HG03469 (cell line): Measurements from ENCODE around the gene RNF149.
"Not testable (repeated sequence)": the region's sequence is repeated elsewhere in the genome, so short reads cannot be mapped to it uniquely, and the experiment has no call there.

Source experiments
- ATAC-seq: cut with Tn5 transposase; IDR thresholded peaks from one replicate; pipeline ENCODE4 v1.9.1; 2021; ENCODE audit warnings: mild to moderate bottlenecking, moderate library complexity, moderate number of reproducible peaks; ENCODE audit not compliant: unreplicated experiment

Gene RNF149, protein sequence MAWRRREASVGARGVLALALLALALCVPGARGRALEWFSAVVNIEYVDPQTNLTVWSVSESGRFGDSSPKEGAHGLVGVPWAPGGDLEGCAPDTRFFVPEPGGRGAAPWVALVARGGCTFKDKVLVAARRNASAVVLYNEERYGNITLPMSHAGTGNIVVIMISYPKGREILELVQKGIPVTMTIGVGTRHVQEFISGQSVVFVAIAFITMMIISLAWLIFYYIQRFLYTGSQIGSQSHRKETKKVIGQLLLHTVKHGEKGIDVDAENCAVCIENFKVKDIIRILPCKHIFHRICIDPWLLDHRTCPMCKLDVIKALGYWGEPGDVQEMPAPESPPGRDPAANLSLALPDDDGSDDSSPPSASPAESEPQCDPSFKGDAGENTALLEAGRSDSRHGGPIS

DNA sequence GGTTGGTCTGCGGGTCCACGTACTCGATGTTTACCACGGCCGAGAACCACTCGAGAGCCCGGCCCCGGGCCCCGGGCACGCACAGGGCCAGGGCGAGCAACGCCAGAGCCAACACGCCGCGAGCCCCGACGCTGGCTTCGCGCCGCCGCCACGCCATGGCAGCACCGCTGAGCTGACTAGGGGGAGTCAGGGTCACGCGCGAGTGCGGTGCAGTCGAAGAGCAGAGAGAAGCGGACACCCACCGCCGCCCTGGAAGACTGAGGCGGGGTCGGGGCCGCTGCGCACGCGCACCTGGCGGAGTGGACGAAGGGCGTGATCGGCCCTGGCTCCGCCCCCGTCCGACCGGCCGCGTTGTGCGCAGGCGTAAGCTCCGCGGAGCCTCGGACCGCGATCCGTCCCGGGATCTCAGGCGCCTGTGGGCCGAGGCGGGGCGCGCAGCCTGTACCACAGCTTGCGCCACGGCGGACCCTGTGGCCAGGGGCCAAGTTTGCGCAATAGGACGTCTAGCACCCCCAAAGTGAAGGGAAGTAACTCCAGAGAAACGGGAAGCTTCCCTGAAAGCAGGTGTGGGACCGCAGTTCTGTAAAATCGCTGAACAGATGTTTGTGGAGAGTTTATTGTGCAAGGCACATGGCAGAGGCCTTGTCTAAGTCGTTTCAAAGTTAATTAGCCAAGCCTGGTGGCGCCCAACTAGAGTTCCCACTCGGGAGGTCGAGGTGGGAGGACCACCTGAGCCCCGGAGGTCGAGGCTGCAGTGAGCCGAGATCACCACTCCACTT lies at the start of gene RNF149:
TSS of gene RNF149 (minus strand) at position 270 of the 779 bp plus-strand sequence. CDS start at position 157, 113 bp downstream.
- ATAC-seq, result peak; percentile 41

DNA sequence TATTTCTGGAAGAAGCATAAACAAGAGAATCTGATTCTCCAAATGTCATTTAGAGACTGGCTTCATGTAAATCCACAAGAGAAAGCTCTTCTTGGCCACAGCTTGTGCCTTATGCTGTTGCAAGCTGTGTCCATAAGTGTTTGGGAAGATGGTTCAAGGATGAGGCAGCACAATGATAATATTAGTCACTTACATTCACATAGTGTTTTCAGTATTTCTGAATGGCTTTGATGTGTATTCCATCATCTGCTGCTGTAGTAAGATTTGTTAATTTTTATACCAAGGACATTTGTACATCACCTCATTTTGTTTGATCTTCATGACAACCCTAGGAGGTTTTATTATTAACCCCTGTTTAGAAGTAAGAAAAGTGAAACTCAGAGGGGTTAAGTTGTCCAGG lies 48.9 kb upstream of the RNF149 start:
- no peak for ATAC-seq

DNA sequence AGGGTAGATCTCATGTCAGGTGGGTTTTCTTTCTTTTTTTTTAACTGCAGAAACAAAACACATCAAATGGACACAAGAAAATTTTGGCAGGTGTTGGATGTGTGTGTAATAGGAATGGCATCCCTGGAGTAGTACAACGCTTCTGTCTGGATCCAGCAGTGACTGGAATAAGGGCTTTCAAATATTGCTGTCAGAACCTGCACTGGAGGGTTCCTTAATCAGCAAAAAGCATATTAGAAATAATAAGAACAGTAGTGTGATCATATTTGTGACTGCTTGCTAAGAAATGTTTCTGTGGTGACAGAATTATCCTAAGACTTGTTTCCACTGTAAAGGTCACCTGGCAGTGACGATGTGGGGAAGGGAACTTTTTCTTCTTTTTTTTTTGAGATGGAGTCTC lies 48.0 kb upstream of the RNF149 start:
- no peak for ATAC-seq

DNA sequence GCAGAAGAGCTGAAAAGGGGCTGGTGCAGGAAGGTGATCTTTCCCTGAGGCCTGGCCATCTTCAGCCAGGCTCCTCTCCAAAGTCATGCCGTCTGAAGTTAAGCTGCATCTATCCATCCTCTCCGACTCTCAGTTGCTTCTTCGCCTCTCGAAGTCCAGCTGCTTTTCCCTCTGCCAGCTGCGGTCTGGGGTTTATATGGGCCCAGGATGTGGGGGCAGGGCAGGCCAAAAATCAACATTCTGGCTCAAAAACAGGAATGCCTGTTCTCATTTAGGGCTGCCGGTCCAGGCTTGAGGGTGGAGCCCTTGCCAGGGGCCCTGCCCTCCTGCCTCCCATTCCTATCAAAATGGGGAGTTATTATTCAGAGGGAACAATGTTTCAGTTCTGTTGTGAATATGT lies 47.6 kb upstream of the RNF149 start:
- ATAC-seq, result no peak

DNA sequence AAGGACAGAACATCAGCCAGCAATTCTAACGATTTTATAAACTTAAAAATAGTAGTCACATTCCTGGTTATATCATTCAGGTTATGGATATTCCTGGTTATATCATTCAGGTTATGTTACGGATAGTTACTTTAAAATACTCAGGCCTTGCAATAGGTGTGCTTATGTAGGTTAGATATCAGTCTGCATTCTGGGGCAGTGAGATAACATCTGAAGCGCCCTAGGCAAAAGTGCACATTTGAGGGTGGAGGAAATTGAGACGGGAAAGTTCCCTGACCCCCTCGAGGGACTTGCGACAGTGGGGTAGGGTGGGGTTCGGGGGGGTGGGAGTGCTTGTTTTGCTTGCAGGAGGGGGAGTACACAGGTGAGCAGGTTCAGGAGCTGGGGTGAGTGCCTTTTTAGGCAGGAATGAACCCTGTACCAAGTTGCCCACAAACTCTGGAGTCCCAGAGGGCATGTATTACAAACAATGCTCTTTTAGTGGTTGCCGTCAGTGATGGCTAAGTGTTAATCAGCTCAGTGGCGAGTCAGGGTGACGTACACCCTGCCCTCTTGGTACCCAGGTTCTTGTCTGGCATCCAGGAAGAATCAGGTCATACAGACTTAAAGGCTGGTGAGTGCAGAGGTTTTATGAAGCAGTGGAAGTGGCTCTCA lies 47.0 kb upstream of the RNF149 start:
- no peak for ATAC-seq

DNA sequence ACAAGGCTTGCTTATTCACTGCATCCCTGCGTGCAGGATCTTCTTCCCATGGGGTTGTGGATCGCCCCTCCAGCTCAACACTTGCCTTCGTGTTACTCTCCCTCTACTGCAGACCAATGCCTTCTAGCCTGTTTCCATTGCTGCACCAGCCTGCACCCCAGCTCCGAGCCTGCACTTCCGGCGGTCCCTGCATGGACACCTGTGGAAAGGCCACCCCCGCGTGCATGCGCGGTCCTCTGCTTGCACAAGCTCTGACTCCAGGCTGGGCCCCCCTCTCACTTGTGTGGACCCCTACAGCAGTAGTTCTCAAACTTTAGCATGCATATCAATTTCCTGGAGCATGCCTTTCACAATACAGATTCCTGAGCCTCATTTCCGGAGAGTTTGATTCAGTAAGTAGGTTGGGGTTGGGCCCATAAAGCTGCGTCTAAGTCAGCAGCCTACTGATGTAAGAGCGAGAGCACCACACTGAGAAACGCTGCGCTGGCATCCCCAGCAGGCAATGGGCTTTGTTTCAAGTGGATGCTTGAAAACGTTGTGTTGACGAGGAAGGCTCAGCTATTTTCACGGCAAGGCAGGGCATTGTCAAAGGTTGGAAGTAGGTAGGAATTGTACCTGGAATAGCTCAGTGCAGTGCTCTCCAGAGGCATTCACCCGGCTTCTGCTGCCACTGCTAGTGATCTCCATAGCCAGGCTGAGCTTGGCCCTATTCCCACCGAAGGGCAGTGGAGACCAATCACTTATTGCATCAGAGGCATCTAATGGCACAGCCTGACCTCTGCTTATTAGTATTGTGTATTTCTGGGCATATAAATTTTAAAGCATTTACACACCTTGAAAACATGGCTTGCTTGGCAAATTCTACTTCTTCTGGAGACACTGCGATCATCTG lies 46.2 kb upstream of the RNF149 start:
- no peak for ATAC-seq

DNA sequence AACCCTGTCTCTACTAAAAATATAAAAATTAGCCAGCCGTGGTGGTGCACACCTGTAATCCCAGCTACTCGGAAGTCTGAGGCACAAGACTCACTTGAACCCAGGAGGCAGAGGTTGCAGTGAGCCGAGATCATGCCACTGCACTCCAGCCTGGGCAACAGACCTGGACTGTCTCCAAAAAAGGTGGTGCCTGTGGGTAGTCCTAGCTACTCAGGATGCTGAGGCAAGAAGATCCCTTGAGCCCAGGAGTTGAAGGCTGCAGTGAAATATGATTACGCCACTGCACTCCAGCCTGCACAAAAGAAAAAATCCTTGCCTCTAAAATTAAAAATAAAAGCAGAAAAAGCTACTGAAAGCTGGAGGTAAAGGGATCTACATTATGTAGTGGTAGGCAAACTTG lies 44.1 kb upstream of the RNF149 start:
- ATAC-seq, result not testable (repeated sequence)

DNA sequence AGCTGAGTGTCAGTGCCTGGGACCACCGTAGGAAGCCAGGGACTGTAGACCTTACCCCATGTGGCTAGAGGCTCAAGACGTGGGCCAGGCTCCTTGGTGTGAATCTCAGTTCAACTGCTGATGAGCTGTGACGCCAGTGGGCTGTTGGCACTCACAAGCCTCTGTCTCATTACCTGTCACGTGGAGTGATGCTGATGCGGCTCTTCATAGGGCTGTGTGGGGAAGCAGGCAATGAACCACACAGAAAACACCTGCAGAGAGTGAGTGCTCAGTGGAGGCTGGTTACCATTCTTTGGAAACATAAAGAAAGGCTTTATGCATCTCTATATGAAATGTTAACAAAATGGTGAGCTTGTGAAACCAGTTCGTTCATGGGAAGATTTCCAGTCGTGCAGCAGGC lies 42.7 kb upstream of the RNF149 start:
- ATAC-seq, result no peak

DNA sequence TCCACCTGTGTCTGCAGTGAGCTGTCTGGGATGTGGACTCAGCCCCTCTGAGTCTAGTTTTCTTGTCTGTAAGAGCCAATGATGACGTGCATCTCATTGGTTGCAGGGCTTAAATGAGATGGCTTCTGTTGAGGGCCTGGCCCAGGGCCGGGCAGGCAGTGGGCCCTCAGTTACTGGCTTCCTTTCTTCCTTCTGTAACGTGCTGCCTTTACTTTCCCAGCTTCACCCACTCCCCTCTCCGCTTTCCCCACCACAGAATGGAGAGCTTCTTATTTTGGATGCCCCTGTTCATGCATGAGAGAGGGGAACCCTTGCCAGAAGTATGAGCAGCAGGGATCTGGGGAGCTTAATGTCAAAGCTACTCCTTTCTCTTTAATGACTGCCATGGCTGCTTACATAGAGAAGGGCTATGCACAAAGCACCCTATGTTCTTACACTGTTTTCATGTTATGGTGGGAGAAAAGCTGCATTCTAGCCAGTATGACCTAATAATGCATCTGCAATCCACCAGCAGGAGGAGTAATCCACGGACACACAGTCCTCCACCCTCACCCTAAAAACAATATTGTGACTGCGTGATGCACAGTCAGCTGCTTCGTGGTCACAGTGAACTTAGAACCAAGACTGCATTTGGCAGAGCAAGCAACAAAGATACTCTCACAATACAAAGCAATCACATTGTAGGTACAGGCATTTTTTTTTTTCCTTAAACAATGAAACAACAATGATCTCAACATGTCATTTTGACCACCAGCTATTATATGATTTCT lies 41.6 kb upstream of the RNF149 start:
- no peak for ATAC-seq

DNA sequence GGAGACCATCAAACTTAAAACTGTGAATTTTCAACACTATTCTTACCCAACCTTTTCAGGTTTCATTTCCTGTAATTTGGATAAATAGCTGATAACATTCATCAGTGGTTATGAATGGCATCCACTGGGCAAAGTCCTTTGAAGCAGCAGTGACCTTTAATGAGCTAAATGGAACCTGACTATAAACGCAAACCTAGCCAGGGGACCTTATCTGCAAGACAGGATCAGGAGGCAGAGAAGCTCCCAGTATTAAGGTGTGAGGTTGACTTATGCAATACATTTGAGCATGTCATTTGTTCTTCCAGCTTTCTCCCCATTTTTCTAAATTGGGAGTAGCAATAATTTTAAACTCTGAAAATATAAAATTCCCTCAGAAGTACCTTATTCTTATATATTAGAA lies 40.4 kb upstream of the RNF149 start:
- no peak for ATAC-seq

DNA sequence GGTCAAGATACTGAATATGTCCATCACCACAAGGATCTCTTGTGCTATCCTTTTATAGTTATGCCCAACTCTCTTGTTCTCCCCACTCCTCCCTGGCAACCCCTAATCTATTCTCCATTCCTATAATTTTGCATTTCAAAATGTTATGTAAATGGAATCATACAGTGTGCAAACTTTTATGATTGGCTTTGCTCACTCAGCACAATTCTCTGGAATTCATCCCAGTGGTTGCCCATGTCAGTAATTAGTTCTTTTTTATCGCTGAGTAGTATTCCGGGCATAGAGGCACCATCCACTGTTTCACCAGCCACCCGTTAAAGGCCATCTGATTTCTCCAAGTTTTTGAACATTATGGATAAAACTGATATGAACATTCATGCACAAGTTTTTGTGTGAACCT lies 38.4 kb upstream of the RNF149 start:
- ATAC-seq, result no peak

DNA sequence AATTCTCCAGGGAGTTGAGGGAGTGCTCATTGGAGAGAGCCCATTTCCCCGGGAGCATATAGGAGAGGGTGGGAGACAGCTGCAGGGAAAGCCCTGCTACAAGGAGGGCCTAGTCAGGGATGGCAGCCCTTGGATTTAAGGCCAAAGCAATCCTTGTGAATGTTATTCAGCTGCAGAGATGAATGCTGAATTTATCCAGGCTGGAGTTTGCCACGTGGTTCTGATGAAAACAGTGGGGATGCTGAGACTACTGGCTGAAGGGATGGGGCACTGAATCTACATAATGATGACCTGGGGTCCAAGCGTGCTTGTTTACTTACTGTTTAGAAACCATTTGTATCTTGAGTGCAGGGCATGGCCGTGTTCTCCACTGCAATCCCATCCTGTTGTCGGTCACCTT lies 35.6 kb upstream of the RNF149 start:
- no peak for ATAC-seq

DNA sequence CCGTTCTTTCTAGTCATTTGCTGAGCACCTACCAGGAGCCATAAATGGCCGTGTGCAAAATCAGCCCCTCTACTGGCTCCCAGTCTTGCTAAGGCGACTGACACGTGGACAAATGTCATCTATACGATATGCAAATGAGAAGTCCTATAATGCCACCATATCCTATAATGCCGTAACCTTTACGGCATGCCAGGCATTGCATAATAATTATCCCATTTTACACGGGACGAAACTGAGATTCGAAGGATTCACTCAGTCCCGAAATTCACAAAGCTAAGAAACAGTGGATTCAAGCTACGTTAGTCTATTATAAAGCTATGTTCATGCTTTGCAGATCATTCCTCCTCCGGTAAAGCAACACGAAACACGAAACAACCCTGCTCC lies 34.1 kb upstream of the RNF149 start:
- no peak for ATAC-seq

DNA sequence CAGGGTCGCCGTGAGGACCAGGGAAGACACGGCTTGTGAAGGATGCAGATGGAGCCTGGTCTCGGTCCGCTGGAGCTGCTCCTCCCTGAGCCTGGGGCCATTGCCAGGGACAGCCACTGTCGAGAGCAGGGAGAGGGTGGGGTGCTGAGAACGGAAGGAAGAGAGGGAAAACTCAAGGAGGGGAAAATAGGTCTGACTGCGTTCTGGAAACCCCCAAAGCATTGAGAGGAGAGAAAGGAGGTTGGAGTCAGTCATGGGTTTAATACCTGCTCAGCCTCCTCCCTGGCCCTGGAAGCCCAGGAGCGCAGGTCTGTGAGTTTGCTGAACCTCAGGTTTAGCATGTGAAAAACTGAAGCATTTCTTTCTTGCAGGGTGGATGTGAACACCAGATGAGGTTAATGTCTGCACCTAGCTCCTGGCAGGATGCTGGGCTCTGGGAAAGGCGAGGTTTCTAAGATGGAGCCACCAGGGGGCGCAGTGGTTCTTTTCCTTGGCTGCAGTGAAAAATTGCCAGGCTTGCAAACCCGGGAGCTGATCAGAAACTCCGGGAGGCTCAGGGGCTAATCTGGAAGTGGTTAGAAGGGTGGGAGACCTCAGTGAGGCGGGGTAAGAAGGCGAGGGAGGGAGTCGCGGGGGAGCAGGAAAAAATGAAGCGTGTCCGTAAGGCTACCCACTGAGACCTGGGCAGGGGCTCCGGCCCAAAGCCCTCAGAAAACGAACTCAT lies 33.6 kb upstream of the RNF149 start:
- no peak for ATAC-seq

DNA sequence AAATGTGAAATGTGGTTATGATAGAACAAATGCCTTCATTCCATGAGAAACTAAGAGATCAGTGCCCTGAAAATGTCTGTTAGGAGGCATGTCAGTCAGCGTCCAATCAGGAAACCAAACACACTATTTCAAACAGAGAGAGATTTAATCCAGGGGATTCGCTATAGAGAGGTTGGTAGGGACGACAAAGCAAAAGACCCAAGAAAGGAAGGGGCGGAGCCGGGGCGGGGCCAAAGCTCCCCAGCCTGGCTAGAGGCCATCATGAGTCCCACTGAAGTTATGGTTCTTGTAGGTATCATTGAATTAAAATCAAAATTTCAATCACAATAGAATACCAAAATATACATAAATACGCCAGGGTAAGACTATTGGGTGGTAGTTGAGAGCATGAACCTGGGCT lies 32.9 kb upstream of the RNF149 start:
- ATAC-seq, result no peak

DNA sequence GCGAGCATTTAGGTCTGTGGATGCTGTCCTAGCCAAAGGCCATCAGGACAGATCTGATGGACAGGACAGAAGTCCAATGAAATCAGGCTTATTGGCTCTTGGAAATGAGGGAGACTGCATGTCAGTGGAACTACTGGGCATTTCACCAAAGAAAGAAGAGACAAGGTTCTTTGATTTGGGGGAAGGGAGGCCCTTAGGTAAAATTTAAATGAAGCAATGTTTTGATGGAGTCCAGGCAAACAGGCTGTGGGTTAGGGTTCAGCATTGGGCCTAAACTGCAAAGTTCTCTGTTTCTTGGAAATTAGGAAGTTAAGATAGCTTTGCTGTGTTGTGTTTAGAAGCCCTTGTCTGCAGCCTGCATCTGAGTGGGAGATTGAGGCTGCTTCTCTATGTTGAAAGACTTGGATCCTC lies 31.6 kb upstream of the RNF149 start:
- no peak for ATAC-seq

DNA sequence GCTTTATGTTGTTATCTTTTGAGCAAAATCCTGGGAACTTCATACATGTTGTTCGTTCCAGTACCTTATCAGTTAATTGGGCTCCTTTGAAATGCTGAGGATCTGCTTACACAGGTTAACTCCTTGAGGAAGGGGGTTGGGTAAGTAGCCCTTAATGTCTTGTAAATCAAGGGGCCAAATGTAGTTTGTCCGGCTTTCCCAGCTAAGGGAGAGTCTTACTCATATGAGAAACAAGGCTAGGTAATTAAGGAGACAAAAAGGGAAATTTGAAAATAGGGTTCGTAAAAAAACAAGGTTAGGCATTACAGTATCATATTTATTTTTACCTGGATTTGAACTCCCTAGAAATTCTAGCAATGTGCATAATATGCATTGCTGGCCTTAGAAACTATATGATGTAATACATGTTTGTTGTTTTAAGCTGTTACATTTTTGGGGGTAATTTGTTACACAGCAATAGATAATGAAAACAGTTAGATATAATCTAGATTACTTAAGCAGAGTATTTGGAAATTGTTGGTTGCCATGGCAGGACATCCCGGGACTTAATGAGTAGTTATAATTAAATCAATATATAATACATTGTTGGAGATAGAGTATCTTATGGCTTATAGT lies 30.9 kb upstream of the RNF149 start:
- ATAC-seq, result no peak

DNA sequence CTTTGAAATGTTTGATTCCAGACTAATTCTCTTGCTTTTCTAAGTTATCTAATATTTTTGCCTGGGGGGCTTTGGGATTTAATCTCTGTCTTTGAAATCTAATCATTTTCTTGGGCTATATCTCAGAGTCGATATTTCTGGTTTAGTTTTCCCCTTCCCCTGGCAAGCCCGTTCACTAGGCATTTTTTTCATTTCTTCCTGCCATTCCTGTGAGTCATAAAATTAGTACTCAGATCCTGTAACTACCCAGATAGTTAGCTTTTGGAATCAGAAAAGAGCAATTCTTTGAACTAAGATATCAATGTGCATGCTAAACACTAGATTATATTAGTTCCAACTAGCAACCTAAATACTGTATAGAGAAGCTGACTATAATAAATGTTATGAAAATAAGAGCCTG lies 29.4 kb upstream of the RNF149 start:
- ATAC-seq, result no peak
